Kidney (tissue), 22 donors: ENCODE results near the gene OR11A1. TPM values are rescaled to one million over a fixed set of nuclear protein-coding genes. Genes with fewer than 3 reads are reported as not detected.

Source experiments
- DNase-seq, 5 donors: peaks; one replicate each; pipeline ENCODE4 v3.0.0-alpha.2; 2013 to 2020
- FAIRE-seq: peaks from 2 replicates; lab custom pipeline; 2012; peaks lifted over from hg19 to GRCh38; lab: Jason Lieb, UNC
- H3K27ac ChIP-seq, 2 donors: one replicate each; pipeline ENCODE4 v1.7.0; 2013; ENCODE audit warnings: low read depth in 2 of 2, low read length in 2 of 2, inconsistent platforms in 1 of 2
- H3K27me3 ChIP-seq: one replicate; pipeline ENCODE4 v1.7.1; 2013; ENCODE audit warnings: low read length, inconsistent platforms; ENCODE audit not compliant: control insufficient read depth, insufficient read depth
- H3K36me3 ChIP-seq, 3 donors: one replicate each; pipeline versions ENCODE4 v1.7.0 to v1.7.1; 2013; ENCODE audit warnings: low read length in 3 of 3, control low read depth in 1 of 3, inconsistent platforms in 1 of 3; ENCODE audit not compliant: insufficient read depth in 3 of 3, control insufficient read depth in 2 of 3
- H3K4me1 ChIP-seq, 3 donors: one replicate each; pipeline versions ENCODE4 v1.7.0 to v1.7.1; 2013; ENCODE audit warnings: low read length in 3 of 3, inconsistent platforms in 1 of 3, low read depth in 1 of 3; ENCODE audit not compliant: control insufficient read depth in 2 of 3, insufficient read depth in 2 of 3
- H3K4me3 ChIP-seq, 3 donors: one replicate each; pipeline versions ENCODE4 v1.7.0 to v1.8.1; 2013; ENCODE audit warnings: low read length in 3 of 3, control low read depth in 1 of 3, inconsistent platforms in 1 of 3
- H3K9ac ChIP-seq, 3 donors: one replicate each; pipeline versions ENCODE4 v1.7.0 to v1.7.1; 2013; ENCODE audit warnings: low read length in 3 of 3, control low read depth in 1 of 3, inconsistent platforms in 1 of 3
- H3K9me3 ChIP-seq, 3 donors: one replicate each; pipeline versions ENCODE4 v1.7.0 to v1.7.1; 2013; ENCODE audit warnings: low read length in 3 of 3, control low read depth in 1 of 3, inconsistent platforms in 1 of 3; ENCODE audit not compliant: control insufficient read depth in 2 of 3, insufficient read depth in 1 of 3
- intact Hi-C: fragments of 100-400 bp; cut with DNase I; formaldehyde crosslinking; loops from one replicate; pipeline ENCODE4 v1.11.1; 2022
- long read RNA-seq, 10 donors: library from polyadenylated mRNA in 1 of 10; unstranded in 1 of 10; transcript quantifications; one replicate each; pipeline ENCODE4 v2.0.0 and lab custom pipeline, GENCODE V29; 2021 to 2026
- polyA plus RNA-seq: library from polyadenylated mRNA; stranded (reverse); fragments of 350-450 nt; fragmentation: Illumina TruSeq; extraction: RNeasy Lipid Tissue Mini Kit (QIAGEN cat#74804); gene quantifications from one replicate; pipeline ENCODE4 v1.2.3, GENCODE V29; 2014; ENCODE audit warnings: low read depth, low replicate concordance; ENCODE audit not compliant: insufficient read depth
- total RNA-seq: library from RNA; stranded (reverse); fragmentation: NEBNext Ultra II Directional; extraction: Animal tissue kit (Norgen Biotek cat#: 25700); gene quantifications from one replicate; pipeline ENCODE4 v1.2.1, GENCODE V29; 2021
- TF ChIP-seq, protein P1 (sequence below): IDR thresholded peaks from 3 replicates; pipeline ENCODE4 v1.5.1; 2012; ENCODE audit warnings: mild to moderate bottlenecking, moderate library complexity, borderline replicate concordance; ENCODE audit not compliant: insufficient read depth; ENCODE audit errors: extremely low read depth
- donor health status: control.
- donor health status: control.
- donor health status: control.
- donor health status: control.
- donor health status: control.
- donor health status: DM: yes; HTN: yes; CAD: no.
- donor health status: Normal renal cell carcinoma (clear cell type).

Gene OR11A1
- total RNA-seq (not detected), polyA plus RNA-seq (not detected)
- long read RNA-seq, donor 1: 0 reads
- long read RNA-seq, donor 2: 0 reads
- long read RNA-seq, donor 3: 0 reads
- long read RNA-seq, donor 4: 0 reads
- long read RNA-seq, donor 5: 0 reads
- long read RNA-seq, donor 6: 0 reads
- long read RNA-seq, donor 7: 0 reads
- long read RNA-seq, donor 8, partial matches to known transcripts: 0 of 1 reads
- long read RNA-seq, donor 8, other reads (novel, unspliced or antisense): 0 of 1 reads
- long read RNA-seq, donor 9: 0 reads
- long read RNA-seq, donor 10: 0 reads

- Histone ChIP-seq H3K4me1 (no peaks in the 10 kb centered on the region), H3K36me3 (no peaks in the 10 kb centered on the region), H3K27ac (no peak within 1 kb of the TSS), H3K9ac (no peak within 1 kb of the TSS), H3K27me3 (no peaks in the 10 kb centered on the region), H3K9me3 (no peaks in the 10 kb centered on the region), H3K4me3 (no peak within 1 kb of the TSS)
- DNase-seq: no peak
- FAIRE-seq: no peak
- intact Hi-C loops: no loop called here
- TF ChIP-seq, protein P1, sequence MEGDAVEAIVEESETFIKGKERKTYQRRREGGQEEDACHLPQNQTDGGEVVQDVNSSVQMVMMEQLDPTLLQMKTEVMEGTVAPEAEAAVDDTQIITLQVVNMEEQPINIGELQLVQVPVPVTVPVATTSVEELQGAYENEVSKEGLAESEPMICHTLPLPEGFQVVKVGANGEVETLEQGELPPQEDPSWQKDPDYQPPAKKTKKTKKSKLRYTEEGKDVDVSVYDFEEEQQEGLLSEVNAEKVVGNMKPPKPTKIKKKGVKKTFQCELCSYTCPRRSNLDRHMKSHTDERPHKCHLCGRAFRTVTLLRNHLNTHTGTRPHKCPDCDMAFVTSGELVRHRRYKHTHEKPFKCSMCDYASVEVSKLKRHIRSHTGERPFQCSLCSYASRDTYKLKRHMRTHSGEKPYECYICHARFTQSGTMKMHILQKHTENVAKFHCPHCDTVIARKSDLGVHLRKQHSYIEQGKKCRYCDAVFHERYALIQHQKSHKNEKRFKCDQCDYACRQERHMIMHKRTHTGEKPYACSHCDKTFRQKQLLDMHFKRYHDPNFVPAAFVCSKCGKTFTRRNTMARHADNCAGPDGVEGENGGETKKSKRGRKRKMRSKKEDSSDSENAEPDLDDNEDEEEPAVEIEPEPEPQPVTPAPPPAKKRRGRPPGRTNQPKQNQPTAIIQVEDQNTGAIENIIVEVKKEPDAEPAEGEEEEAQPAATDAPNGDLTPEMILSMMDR: no peak
Observed at GRCh38 chr6:29456971-29457370, at the start of gene OR11A1, which contains the start of gene OR2H1. OR11A1 (minus strand) TSS chr6:29457071; CDS start chr6:29427641, 29,430 bp downstream. OR2H1 (plus strand) TSS chr6:29457155; CDS start chr6:29461770, 4,615 bp downstream.

DNA sequence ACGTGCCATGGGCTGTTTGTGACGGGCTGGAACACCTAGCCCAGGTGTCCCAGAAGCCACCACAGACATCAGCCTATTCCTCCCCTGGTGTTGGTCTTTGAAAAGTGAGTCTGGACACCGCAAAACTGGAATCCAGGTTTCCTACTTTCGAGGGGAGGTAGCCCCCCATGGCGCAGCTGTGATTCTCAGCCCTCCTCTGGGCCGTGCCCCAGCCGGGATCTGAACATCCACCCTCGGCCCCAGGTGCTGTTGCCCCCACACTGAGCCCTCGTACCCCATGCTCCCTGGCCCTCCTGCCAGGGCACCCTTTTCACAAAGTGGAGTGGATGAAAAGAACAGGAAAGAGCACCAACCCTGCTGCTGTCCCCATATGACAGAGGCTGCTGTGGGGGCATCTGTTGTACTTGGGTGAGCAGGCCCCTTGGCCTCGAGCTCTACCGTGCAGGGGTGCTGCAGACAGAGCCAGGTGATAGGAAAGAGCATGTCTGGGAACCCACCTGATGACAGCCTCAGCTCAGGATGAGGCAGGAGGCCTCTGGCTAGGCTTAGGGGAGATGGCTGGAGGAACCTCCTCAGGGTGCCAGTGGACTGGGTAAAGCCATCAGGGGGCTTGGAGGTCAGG lies 49.7 kb upstream of the OR11A1 start:
- Histone ChIP-seq H3K9me3 (no peaks in the 10 kb centered on the region), H3K36me3 (no peaks in the 10 kb centered on the region), H3K27me3 (no peaks in the 10 kb centered on the region), H3K27ac (no peak overlapping the region), H3K9ac (no peak overlapping the region), H3K4me3 (no peak overlapping the region), H3K4me1 (no peaks in the 10 kb centered on the region)
- TF ChIP-seq, protein P1: no peak
- FAIRE-seq (no peak), DNase-seq (no peak)
- intact Hi-C loops: no loop called here

- TF ChIP-seq, protein P1: no peak
- Histone ChIP-seq H3K4me3 (no peak overlapping the region), H3K9ac (no peak overlapping the region), H3K27me3 (no peaks in the 10 kb centered on the region), H3K4me1 (no peaks in the 10 kb centered on the region), H3K9me3 (no peaks in the 10 kb centered on the region), H3K36me3 (no peaks in the 10 kb centered on the region), H3K27ac (no peak overlapping the region)
- intact Hi-C loops: no loop called here
- DNase-seq: no peak
- FAIRE-seq: no peak
Observed at GRCh38 chr6:29505808-29506207, 48.9 kb upstream of the OR11A1 start.
